NCI-H2171 treated with DMSO at 0.1 percent for 48 hours (cell line): ENCODE measurements around the gene TSPO2.
"Not testable (repeated sequence)": the region's sequence is repeated elsewhere in the genome, so short reads cannot be mapped to it uniquely, and the experiment has no call there.

Experiments used
- DNase-seq: peaks from one replicate; lab custom pipeline; 2025; lab: John Stamatoyannopoulos, UW

TSPO2 gene, protein sequence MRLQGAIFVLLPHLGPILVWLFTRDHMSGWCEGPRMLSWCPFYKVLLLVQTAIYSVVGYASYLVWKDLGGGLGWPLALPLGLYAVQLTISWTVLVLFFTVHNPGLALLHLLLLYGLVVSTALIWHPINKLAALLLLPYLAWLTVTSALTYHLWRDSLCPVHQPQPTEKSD

DNA sequence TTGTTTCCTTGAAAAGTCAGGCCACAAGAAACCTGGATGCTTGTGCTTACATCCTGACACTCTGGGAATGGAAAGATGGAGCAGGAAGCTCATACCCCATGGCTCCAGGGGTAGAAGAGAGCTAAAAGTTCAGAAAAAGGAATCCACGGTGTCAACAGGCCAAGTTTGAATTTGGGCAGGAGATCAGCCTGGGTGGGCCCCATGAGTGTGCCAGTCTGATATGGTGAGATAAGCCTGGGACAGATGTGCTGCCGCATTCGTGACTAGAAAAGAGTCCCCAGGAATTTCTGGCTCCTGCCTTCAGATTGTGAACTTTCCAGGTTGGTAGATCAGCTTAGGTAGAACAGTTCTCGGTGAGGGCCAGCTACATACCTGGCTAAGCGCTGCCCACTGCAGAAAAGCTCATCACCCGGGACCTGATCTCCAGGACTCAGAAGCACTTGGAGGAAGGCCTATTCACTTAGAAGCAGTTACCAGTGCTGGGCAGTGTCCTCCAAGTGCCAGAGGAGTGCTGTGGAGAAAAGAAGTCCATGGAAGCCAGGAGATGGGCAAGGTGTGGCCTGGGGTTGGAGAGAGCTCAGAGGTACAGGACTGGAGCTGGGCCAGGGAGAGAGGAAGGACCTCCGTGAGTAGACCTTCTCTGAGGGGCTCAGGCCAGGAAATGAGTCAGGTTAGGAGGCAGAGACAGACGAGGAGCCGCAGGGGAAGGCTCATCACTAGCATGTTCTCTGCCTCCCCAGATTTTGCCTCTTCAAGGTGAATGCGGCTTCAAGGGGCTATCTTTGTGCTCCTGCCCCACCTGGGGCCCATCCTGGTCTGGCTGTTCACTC is at the start of gene TSPO2:
Gene TSPO2 (plus strand): TSS at position 242 of the 830 bp plus-strand sequence. CDS start 519 bp downstream, at position 761.
- no peak for DNase-seq

DNA sequence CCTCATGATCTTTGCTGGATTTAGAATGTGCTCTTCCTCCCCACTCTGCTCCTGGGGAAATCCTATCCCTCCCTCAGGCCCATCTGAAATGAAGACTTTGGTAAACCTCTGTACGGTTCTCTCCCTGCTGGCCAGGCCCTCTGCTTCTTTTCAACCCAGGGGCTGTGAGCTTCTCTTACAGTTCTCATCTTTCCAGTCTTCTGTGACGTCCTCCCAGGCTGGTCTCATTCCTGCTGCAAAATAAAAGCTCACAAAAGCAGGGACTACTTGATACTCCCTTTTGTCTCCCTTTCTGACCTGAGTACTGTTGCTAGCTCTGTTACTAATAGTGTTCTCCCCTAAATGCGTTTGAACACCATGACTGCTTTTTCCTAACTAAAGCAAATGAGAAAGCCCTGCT is 49.5 kb upstream of the TSPO2 start:
- peak; percentile 77 for DNase-seq

DNA sequence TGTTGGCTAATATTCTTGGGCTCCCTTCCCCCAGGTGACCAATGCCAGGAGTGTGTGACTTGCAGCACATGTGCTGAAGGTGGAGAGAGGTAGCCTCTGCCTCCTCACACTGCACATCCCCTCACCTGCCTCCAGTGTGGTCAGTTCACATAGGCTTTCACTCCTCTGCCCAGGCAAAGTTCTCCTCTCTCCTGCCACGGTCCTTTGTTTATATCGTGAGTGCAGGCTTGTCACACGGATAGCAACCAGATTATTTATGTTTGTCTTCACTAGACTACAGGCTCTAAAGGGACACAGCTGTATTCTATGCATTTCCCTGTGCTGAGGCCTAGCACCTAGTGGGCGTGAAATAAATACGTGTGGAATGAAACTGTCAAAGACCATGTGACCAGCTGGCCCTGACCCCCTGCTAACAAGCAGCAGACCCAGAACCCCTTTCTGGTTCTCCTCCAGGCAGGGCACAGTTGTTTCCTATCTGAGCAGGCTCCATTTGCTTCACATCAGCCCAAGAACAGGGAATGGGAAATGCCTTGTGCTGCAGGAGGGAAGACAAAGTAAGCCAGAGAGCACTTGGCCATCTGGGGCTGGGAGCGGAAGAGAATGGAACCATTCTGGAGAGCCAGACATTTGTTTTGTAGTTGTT is 45.6 kb upstream of the TSPO2 start:
- no peak for DNase-seq

- no peak for DNase-seq
Observed at GRCh38 chr6:40997234-40997957, 44.9 kb upstream of the TSPO2 start.

- no peak for DNase-seq
Observed at GRCh38 chr6:40998661-40999060, 43.6 kb upstream of the TSPO2 start.

DNA sequence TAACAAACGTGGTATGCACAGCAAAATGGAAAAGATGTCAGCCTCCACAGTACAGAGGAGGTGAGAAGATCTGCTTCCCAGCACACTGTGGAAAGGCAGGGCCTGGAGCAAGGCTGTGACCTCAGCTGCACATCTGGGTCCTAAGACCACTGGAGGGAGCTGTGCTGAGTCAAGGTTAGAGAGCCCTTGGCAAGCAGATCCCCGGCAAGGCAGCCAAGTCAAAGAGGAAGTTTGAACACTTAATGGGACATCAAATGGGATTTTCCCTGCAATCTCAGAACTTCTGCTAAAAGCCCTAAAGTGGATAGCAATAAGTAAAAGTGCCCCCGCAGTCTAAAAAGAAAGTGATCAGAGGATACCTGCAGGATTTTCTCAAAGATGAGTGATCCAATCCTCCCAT is 42.7 kb upstream of the TSPO2 start:
- DNase-seq = no peak

DNA sequence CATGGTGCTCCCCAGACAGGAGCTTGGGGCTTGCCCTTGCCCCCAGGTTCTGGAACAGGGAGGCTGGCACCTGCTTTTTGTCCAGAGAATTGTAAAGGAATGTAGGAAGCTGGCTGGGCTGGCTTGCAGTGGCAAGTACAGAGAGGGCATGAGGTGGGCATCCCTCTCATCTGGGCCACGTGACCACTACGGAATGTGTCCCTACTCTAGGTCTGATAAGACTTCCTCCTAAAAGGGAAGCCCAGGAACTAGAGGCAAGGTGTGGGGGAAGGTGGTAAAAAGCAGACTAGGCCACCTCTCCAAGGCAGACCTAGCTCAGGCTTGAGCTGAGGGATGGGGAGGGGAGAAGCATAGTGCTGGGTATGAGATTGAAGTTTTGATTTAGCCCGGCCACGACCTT is 42.0 kb upstream of the TSPO2 start:
- DNase-seq = no peak

DNA sequence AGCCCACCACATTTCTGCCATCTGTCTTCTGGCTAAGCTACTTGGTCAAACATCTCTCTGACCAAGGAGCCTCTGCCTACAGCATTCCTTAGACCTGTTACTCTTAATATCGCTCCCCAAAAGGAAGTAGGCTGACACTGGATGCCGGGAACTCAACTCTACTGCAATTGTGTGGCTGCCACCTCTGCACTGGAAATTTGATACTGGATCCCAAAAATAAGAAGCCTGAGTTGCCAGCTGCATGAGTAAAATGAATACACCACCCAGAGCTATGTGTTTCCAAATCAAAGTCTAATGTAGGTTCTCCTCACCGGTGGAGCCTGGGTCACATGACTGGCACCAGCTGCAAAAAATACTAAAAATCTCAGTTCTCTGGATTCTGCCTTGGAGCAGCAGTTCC is 40.1 kb upstream of the TSPO2 start:
- peak; percentile 59 for DNase-seq

GRCh38 chr6:41006217-41006616 is 36.0 kb upstream of the TSPO2 start:
- DNase-seq = not testable (repeated sequence)

DNA sequence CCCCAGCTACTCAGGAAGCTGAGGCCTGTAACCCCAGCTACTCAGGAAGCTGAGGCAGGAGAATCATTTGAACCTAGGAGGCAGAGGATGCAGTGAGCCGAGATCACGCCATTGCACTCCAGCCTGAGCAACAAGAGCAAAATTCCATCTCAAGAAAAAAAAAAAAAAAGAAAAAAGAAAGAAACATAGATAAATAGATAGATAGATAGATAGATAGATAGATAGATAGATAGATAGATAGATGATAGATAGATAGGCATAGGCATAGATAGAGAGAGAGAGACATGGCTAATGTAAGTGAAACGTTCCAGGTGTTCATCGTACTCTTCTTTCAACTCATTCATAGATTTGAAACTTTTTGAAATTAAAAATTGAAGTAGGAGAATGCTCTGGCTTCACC is 35.3 kb upstream of the TSPO2 start:
- not testable (repeated sequence) for DNase-seq

GRCh38 chr6:41008011-41008410 is 34.3 kb upstream of the TSPO2 start:
- DNase-seq = no peak

- no peak for DNase-seq
Observed at GRCh38 chr6:41009669-41010068, 32.6 kb upstream of the TSPO2 start.

DNA sequence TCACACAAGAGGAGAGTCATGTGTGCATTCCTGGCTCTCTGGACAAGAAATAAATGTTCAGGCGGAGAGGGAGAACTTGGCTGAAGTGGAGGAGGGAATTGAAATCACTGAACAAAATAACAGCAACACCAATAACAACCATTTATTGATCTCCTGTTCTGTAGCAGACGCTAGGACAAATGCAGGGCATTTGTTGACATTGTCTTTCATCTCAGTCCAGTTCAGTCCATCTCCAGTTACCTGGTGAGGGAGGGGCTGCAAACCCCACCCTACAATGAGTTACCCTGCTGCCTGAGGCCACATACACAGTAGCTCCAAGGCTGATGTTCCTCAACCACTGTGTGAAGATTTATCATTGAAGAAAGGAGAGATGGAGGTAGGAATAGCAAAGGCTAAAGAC is 30.6 kb upstream of the TSPO2 start:
- no peak for DNase-seq

- peak; percentile 88 for DNase-seq
Observed at GRCh38 chr6:41013466-41014153, 28.7 kb upstream of the TSPO2 start.

DNA sequence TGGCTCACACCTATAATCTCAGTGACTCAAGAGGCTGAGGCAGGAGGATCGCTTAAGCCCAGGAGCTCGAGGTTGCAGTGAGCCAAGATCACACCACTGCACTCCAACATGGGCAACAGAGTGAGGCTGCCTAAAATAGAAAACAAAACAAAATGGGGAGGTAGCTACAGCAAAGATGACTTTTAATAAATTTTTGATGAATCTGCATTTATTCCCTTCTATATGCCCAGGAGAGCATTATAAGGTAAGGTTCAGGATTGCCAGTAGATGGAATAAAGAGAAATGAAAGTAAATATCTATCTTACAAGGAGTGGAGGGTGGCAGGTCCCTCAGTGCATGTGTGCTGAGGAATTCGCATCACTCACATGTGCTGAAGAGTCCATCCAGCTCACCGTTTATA is 27.5 kb upstream of the TSPO2 start:
- no peak for DNase-seq

DNA sequence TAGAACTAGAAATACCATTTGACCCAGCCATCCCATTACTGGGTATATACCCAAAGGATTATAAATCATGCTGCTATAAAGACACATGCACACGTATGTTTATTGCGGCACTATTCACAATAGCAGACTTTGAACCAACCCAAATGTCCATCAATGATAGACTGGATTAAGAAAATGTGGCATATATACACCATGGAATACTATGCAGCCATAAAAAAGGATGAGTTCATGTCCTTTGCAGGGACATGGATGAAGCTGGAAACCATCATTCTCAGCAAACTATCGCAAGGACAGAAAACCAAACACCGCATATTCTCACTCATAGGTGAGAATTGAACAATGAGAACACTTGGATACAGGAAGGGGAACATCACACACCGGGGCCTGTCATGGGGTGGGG is 26.4 kb upstream of the TSPO2 start:
- not testable (repeated sequence) for DNase-seq

- no peak for DNase-seq
Observed at GRCh38 chr6:41017663-41018062, 24.6 kb upstream of the TSPO2 start.

GRCh38 chr6:41021832-41022231 is 20.4 kb upstream of the TSPO2 start:
- peak; percentile 25 for DNase-seq

DNA sequence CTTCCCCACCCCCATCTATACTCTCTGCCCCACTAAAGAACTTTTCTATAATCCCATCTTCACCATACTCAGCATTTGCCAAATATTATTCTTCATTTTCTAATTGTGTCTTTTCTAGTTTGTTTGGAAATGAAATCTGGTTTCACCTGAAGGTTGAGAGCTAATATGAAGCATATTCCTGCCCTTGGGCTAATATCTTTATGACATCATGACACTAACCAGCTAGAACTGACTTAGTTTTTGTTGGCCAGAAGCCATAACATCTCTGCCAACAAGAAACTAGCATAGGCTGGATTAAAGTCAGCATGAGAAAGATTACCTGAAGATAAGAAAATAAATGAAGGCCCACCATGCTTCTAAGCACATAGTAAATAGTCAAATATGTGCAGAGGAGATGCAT is 20.0 kb upstream of the TSPO2 start:
- DNase-seq = no peak

- no peak for DNase-seq
Observed at GRCh38 chr6:41023114-41023513, 19.2 kb upstream of the TSPO2 start.

DNA sequence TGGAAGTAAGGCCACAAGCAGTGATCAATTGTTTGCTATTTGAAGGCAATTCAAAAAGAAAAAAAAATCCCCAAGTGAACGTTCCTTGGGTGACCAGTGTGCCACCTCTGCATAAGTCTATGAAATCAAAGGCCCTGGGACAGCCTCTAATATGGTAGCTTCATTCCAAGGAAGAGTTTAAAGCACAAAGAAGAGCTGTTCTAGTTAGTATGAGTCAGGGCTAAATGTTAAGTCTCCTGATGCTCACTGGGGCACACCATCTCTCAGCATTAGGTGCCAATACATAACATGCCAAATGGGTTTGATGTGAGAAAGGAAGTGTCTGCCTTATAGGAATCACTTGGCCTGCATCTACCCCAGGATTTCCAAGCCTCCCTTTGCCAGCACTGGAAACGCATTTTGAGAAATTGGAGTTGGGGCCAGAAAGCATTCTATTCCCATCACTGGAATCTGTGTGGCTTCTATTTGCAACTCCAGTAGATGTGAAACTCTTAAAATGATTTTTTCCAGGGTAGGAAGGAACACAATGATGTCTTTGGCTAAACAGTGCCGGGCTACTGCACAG is 16.2 kb upstream of the TSPO2 start:
- no peak for DNase-seq

DNA sequence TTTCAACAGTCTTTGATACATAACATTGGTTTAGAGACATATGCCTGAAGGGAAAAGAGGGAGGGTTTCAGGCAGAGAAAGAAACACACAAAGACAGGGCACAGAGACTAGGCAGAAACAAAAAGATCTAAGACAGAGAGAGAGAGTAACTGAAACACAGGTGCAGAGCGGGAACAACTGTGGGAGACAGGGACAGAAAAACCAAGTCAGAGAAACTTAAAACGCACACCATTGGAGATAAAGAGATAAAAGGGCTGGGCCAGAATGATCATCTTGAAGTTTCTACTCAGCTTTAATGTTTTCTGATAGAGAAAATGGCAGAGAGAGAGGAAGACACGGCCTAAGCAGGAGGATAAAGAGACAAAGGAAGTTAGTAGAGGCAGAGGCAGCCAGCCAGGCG is 15.0 kb upstream of the TSPO2 start:
- no peak for DNase-seq
